ENCODE measurements around the gene ZNF274. TPM values are rescaled to one million over a fixed set of nuclear protein-coding genes. Genes with fewer than 3 reads are reported as not detected.

Gene ZNF274
- total and polyA plus RNA-seq, 2 donors from 2014 or later = 10.9 to 42.4 TPM

DNA sequence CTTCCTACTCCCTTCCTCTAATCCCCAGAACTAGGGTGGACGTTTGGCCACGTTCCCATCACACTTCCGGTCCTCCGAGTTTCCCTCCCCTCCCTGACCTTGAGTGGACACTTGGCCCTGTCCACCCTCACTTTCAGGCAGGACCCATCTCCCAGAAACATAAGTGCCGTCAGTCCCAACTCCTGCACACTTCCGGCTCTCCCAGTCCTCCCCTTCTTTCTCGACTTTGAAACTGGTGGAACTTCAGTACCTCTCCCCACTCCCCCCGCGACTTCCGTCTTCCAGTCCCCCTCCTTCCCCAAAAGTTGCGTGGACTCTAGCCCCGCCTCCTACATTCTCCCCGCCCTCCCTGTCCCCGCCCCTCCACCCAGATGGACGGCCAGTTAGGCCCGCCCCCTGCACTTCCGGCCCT is 278 bp upstream of the ZNF274 start:
- H3K27me3 ChIP-seq (ENCODE audit: control insufficient read depth, insufficient read depth, low read length) = no peaks in the 10 kb centered on the region
- peak overlapping the region; percentile 99 to 100 for H3K27ac ChIP-seq (ENCODE audit: low read depth in 2 of 2, low read length in 2 of 2)
- peak in 1 of 5 donors; percentile 95 for DNase-seq
- peaks cover 4 to 20% (median 14%) of the 10 kb centered on the region in 3 donors for H3K36me3 ChIP-seq (ENCODE audit: control insufficient read depth in 2 of 3, insufficient read depth in 3 of 3, low read length in 3 of 3)
- intact Hi-C loops (cut with DNase I) = no loop called here
- TF ChIP-seq, protein P1, sequence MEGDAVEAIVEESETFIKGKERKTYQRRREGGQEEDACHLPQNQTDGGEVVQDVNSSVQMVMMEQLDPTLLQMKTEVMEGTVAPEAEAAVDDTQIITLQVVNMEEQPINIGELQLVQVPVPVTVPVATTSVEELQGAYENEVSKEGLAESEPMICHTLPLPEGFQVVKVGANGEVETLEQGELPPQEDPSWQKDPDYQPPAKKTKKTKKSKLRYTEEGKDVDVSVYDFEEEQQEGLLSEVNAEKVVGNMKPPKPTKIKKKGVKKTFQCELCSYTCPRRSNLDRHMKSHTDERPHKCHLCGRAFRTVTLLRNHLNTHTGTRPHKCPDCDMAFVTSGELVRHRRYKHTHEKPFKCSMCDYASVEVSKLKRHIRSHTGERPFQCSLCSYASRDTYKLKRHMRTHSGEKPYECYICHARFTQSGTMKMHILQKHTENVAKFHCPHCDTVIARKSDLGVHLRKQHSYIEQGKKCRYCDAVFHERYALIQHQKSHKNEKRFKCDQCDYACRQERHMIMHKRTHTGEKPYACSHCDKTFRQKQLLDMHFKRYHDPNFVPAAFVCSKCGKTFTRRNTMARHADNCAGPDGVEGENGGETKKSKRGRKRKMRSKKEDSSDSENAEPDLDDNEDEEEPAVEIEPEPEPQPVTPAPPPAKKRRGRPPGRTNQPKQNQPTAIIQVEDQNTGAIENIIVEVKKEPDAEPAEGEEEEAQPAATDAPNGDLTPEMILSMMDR (IDR thresholded peaks at IDR 0.05; ENCODE audit: borderline replicate concordance, extremely low read depth, insufficient read depth) = no peak
- H3K4me3 ChIP-seq (ENCODE audit: low read length in 3 of 3) = peak overlapping the region; percentile 31 to 99 (median 91)
- H3K9ac ChIP-seq (ENCODE audit: low read length in 3 of 3) = peak overlapping the region in 1 of 3 donors; percentile 3
- H3K9me3 ChIP-seq (ENCODE audit: control insufficient read depth in 2 of 3, insufficient read depth in 1 of 3, low read length in 3 of 3) = peaks cover 9 to 67% (median 31%) of the 10 kb centered on the region in 3 donors
- peaks cover 0 to 9% (median 5%) of the 10 kb centered on the region in 3 donors for H3K4me1 ChIP-seq (ENCODE audit: control insufficient read depth in 2 of 3, insufficient read depth in 2 of 3, low read depth in 1 of 3, low read length in 3 of 3)
- FAIRE-seq = no peak

- intact Hi-C loops (cut with DNase I) = no loop called here
Measured at GRCh38 chr19:58183817-58184215, 955 bp downstream of the ZNF274 start.

DNA sequence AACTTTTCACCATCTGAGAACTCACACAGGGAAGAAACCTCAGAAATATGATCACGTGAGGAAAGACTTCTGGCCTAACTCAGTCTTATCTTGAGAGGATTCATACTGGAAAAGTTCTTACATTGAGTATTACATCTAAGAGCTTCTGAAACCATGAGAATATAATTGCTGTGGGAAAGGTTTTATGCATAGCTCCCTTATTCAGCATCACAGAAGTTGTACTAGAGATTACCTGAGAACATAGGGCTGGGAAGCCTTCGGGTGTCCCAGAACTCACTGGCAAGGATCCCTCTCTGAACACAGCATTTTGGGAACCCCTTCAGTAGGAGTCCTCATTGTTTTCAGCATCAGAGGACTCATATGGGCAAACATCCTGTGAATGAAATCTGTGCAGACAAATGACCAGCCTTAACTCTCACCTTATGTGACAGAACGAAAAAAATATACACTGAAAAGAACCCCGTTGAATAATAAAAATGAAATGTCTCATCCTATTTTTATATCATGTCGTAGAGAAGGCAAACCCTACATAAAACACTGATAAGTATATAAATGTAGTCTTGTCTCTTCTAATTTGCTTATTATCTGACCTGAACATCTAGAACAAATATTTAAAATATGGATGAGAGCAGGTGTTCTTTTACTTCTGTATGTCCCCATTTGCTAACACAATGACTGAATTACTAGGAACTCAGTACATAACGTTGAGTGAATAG is 14.2 kb downstream of the ZNF274 start:
- H3K4me3 ChIP-seq (ENCODE audit: low read length in 3 of 3) = peak overlapping the region in 1 of 3 donors; percentile 3
- peaks cover 18 to 80% (median 33%) of the 10 kb centered on the region in 3 donors for H3K36me3 ChIP-seq (ENCODE audit: control insufficient read depth in 2 of 3, insufficient read depth in 3 of 3, low read length in 3 of 3)
- H3K9me3 ChIP-seq (ENCODE audit: control insufficient read depth in 2 of 3, insufficient read depth in 1 of 3, low read length in 3 of 3) = peaks cover 18 to 94% (median 57%) of the 10 kb centered on the region in 3 donors
- H3K9ac ChIP-seq (ENCODE audit: low read length in 3 of 3) = no peak overlapping the region
- intact Hi-C loops (cut with DNase I) = no loop called here
- H3K27me3 ChIP-seq (ENCODE audit: control insufficient read depth, insufficient read depth, low read length) = no peaks in the 10 kb centered on the region
- no peak for FAIRE-seq
- TF ChIP-seq, protein P1 (IDR thresholded peaks at IDR 0.05; ENCODE audit: borderline replicate concordance, extremely low read depth, insufficient read depth) = no peak
- no peaks in the 10 kb centered on the region for H3K4me1 ChIP-seq (ENCODE audit: control insufficient read depth in 2 of 3, insufficient read depth in 2 of 3, low read depth in 1 of 3, low read length in 3 of 3)
- DNase-seq = peak in 2 of 5 donors; percentile 7 to 20
- no peak overlapping the region for H3K27ac ChIP-seq (ENCODE audit: low read depth in 2 of 2, low read length in 2 of 2)

More at GRCh38 chr19:58183817-58184215, 955 bp downstream of the ZNF274 start:
- peak overlapping the region; percentile 85 to 99 (median 91) for H3K4me3 ChIP-seq (ENCODE audit: low read length in 3 of 3)
- H3K4me1 ChIP-seq (ENCODE audit: control insufficient read depth in 2 of 3, insufficient read depth in 2 of 3, low read depth in 1 of 3, low read length in 3 of 3) = peaks cover 0 to 9% (median 5%) of the 10 kb centered on the region in 3 donors
- TF ChIP-seq, protein P1 (IDR thresholded peaks at IDR 0.05; ENCODE audit: borderline replicate concordance, extremely low read depth, insufficient read depth) = no peak
- H3K9ac ChIP-seq (ENCODE audit: low read length in 3 of 3) = peak overlapping the region; percentile 66 to 89 (median 85)
- no peak for DNase-seq
- H3K36me3 ChIP-seq (ENCODE audit: control insufficient read depth in 2 of 3, insufficient read depth in 3 of 3, low read length in 3 of 3) = peaks cover 4 to 26% (median 14%) of the 10 kb centered on the region in 3 donors
- FAIRE-seq = no peak
- no peaks in the 10 kb centered on the region for H3K27me3 ChIP-seq (ENCODE audit: control insufficient read depth, insufficient read depth, low read length)
- H3K27ac ChIP-seq (ENCODE audit: low read depth in 2 of 2, low read length in 2 of 2) = peak overlapping the region; percentile 99 to 100
- peaks cover 9 to 68% (median 28%) of the 10 kb centered on the region in 3 donors for H3K9me3 ChIP-seq (ENCODE audit: control insufficient read depth in 2 of 3, insufficient read depth in 1 of 3, low read length in 3 of 3)
